NCI-H2196 treated with DMSO at 0.1 percent for 48 hours (cell line): Measurements from ENCODE around the gene SBF2.
"Not testable (repeated sequence)": the region's sequence is repeated elsewhere in the genome, so short reads cannot be mapped to it uniquely, and the experiment has no call there.

Experiments used
- DNase-seq: peaks from one replicate; lab custom pipeline; 2025; ENCODE audit not compliant: unreplicated experiment; lab: John Stamatoyannopoulos, UW

SBF2 gene

GRCh38 chr11:9969068-9969467 lies 325.0 kb downstream of the SBF2 start:
- no peak for DNase-seq

GRCh38 chr11:9962722-9963121 lies 331.3 kb downstream of the SBF2 start:
- no peak for DNase-seq

GRCh38 chr11:9957072-9957471 lies 336.9 kb downstream of the SBF2 start:
- no peak for DNase-seq

- no peak for DNase-seq
Measured at GRCh38 chr11:9956483-9956882, 337.5 kb downstream of the SBF2 start.

GRCh38 chr11:9955391-9955790 lies 338.6 kb downstream of the SBF2 start:
- DNase-seq = no peak

- DNase-seq = no peak
Measured at GRCh38 chr11:9953994-9954626, 339.9 kb downstream of the SBF2 start.

GRCh38 chr11:9952511-9953196 lies 341.4 kb downstream of the SBF2 start:
- no peak for DNase-seq

- no peak for DNase-seq
Measured at GRCh38 chr11:9951807-9952206, 342.2 kb downstream of the SBF2 start.

- DNase-seq = no peak
Measured at GRCh38 chr11:9950462-9950861, 343.6 kb downstream of the SBF2 start.

GRCh38 chr11:9947231-9947864 lies 346.7 kb downstream of the SBF2 start:
- no peak for DNase-seq

- not testable (repeated sequence) for DNase-seq
Measured at GRCh38 chr11:9945680-9946079, 348.3 kb downstream of the SBF2 start.

GRCh38 chr11:9943386-9944110 lies 350.5 kb downstream of the SBF2 start:
- DNase-seq = no peak

- DNase-seq = no peak
Measured at GRCh38 chr11:9941991-9942390, 352.0 kb downstream of the SBF2 start.

- not testable (repeated sequence) for DNase-seq
Measured at GRCh38 chr11:9939150-9939549, 354.9 kb downstream of the SBF2 start.

- no peak for DNase-seq
Measured at GRCh38 chr11:9936754-9937153, 357.3 kb downstream of the SBF2 start.

GRCh38 chr11:9932843-9933242 lies 361.2 kb downstream of the SBF2 start:
- not testable (repeated sequence) for DNase-seq

GRCh38 chr11:9930562-9931331 lies 363.3 kb downstream of the SBF2 start:
- DNase-seq = not testable (repeated sequence)

- no peak for DNase-seq
Measured at GRCh38 chr11:9927670-9928069, 366.3 kb downstream of the SBF2 start.

- DNase-seq = no peak
Measured at GRCh38 chr11:9923280-9923679, 370.7 kb downstream of the SBF2 start.

GRCh38 chr11:9922806-9923205 lies 371.2 kb downstream of the SBF2 start:
- DNase-seq = no peak

- DNase-seq = no peak
Measured at GRCh38 chr11:9916480-9916879, 377.5 kb downstream of the SBF2 start.
